Activated gamma-delta T cell treated with anti-CD3 and anti-CD28 coated beads, Interleukin-2, amount 50 U/mL, for 16 hours (primary cell): ENCODE data around the gene TF.

Source experiments
- DNase-seq: peaks from one replicate; pipeline ENCODE4 v3.0.0-alpha.2; 2020; ENCODE audit warnings: low read depth

TF gene

GRCh38 chr3:133836497-133837158 is 90.4 kb downstream of the TF start:
- DNase-seq: no peak

- no peak for DNase-seq
These were observed 91.5 kb downstream of the TF start for GRCh38 chr3:133837487-133838295.

GRCh38 chr3:133838296-133838789 is 92.2 kb downstream of the TF start:
- no peak for DNase-seq

- DNase-seq: no peak
These were observed 93.0 kb downstream of the TF start for GRCh38 chr3:133838916-133839800.

GRCh38 chr3:133840055-133840737 is 94.0 kb downstream of the TF start:
- DNase-seq: no peak

- no peak for DNase-seq
These were observed 94.6 kb downstream of the TF start for GRCh38 chr3:133840767-133841166.

- no peak for DNase-seq
These were observed 95.0 kb downstream of the TF start for GRCh38 chr3:133841196-133841595.

- no peak for DNase-seq
These were observed 96.0 kb downstream of the TF start for GRCh38 chr3:133842158-133842557.

- DNase-seq: no peak
These were observed 97.4 kb downstream of the TF start for GRCh38 chr3:133843634-133844033.

- DNase-seq: no peak
These were observed 98.9 kb downstream of the TF start for GRCh38 chr3:133845127-133845526.
